GM18870 (cell line): ENCODE measurements around the gene KCNJ11.
"Not testable (repeated sequence)": the region's sequence is repeated elsewhere in the genome, so short reads cannot be mapped to it uniquely, and the experiment has no call there.

Experiments used
- ATAC-seq: cut with Tn5 transposase; IDR thresholded peaks from one replicate; pipeline ENCODE4 v1.9.1; 2021; ENCODE audit warnings: moderate library complexity; ENCODE audit not compliant: unreplicated experiment

Gene KCNJ11

DNA sequence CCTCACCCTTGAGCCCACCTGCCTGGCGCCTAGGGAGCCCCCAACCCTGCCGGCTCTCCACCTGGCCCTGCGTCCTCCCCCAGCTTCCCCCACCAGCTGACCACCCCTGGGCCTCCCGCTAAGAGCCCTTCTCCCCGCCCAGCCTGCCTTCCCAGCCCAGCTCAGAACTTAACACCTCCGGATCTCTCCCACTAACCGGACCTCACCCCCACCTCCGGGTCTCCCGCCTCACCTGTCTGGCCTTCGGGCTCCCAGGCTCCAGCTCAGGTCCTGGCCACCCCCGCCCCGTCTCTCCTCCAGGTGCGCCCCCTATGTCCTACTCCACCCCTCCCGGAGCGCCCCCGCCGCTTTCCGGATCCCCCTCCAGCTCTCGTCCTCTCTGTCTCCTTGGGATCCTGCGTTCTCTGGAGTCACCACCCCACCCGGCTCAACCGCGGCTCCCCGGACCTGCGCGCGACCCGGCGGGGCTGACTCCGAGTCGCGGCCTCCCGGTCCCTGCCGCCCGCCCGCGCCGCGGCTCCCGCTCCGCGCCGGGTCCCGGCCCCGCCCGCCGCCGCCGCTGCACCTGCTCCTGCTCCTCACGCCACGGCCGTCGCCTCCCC is at the start of gene KCNJ11:
Gene KCNJ11, minus strand, starts transcription at position 51 of the 602 bp plus-strand sequence. CDS start 568 bp downstream, outside the sequence.
- no peak for ATAC-seq

DNA sequence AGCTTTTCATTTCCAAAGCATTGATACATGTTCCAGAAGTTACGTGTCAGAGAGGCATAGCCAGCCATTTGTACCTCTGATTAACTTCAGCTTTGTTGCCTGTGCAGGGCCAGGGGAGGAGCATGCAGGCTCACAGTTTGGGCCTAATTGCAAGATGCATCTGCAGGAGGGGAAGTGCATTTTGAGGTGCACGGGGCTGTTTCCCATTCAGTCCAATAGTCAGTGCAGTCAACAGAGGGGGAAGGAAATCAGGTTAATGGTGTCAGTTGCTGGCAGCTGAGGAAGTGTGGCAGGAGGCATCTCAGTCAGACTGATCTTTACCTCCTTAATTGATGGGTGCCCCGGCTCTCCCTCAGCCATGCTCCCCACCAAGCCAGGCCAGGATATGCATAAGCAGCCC is 48.9 kb upstream of the KCNJ11 start:
- no peak for ATAC-seq

DNA sequence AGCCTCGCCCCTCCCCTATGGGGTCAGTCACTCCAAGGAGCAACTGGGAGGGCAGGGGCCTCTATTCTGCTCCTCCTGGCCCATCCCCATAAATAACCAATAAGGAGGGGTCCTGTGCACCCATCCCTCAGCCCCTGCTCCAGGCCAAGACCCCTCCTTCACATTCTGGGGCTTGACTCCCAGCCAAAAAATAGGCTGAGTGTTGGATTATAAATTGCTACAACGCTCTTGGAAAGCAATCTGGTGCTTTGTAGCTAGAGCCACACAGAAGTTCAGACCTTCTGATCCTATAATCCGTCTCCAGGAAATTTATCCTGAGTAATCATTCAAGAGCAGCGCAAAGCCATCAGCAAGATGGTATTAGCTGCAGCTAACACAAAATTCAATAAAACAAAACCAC is 45.6 kb upstream of the KCNJ11 start:
- no peak for ATAC-seq

DNA sequence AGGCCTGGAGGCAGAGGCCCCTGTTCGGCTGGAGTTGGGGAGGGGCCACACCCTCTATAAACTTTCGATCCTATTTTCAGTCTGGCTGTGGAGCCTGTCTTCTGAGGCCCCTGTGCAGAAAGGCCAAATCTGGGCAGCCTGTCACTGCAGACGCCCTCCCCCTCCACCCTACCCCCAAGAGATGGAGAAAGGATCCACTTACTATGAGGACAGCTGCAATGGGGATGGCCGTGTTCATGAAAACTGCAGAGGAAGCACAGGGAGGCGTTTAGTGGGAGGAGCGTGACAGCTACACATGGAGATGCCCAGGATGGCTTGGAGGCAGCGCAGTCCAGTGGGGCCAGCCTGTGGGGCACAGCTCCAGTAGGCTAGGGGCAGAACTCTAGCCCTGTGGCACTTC is 43.5 kb upstream of the KCNJ11 start:
- ATAC-seq, result no peak

DNA sequence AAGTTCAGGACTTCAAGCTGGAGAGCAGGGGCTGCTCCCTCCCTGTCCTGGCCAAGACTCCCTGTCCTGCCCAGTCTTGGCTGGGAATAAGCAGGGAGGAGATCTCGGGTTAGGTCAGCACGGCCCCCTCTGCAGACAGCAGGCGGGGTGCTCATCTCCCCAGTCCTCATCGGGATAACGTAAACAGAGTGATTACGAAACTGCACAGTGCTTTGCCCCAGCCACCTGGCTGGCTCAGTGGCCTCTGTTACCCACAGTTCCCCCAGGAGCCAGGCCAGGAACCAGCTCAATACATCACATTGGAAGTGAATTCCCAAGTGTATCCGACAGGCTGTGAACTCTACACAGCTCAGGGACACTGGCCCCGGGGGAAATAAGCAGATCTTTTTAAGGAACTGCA is 42.7 kb upstream of the KCNJ11 start:
- no peak for ATAC-seq

DNA sequence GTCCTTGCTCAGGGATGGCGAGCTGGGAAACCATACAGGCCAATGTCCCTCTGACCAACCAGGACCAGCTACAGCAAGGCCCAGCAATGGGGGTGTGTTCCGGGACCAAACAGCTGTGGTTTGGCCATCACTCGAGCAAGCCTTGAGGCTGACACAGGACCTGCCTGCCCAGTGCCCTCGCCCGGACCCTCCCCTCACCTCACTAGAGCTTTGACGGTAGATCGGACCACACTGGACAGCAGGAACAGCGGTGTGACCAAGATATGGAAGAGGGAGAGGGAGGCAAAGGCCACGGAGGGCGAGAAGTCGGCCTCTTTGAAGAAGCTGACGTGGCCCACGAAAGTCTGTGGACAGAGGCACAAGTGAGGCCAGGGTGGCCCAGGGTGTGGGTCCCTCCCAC is 42.2 kb upstream of the KCNJ11 start:
- no peak for ATAC-seq

DNA sequence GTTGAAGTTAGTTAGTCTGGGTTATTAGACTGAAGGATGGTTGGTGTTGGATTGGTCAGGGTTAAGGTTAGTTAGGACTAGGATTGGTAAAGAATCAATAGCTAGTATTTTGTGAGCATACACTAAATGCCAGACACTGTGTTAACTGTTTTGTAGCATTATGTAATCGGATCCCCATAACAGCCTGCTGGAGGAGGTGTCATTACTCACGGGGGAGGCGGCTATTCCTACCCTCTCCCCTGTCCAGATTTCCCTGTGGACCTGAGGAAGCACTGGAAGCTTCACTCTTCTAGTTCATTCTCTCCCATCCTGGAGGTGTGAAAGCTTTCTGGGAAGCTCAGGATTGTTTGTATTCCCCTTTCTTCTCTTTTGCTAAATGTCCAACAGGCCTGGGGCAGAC is 40.5 kb upstream of the KCNJ11 start:
- ATAC-seq, result no peak

DNA sequence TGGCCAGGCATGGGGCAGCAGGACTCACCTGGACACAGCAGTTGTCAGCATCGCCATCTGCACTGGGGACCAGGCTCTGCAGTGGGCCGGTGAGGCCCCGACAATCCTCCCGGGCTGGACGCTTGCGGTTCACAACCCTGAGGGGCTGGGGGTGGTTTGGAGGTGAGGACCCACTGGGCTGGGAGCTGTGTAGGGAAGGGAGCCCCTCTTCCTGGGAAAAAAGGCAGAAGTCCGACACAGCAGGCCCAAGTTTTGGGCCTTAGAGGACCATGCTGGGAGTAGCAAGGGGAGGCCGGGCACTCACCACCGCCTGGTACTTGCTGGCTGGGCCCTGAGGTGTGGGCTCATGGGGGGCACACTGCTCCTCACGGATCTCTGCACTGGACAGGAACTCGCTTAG is 39.8 kb upstream of the KCNJ11 start:
- no peak for ATAC-seq

DNA sequence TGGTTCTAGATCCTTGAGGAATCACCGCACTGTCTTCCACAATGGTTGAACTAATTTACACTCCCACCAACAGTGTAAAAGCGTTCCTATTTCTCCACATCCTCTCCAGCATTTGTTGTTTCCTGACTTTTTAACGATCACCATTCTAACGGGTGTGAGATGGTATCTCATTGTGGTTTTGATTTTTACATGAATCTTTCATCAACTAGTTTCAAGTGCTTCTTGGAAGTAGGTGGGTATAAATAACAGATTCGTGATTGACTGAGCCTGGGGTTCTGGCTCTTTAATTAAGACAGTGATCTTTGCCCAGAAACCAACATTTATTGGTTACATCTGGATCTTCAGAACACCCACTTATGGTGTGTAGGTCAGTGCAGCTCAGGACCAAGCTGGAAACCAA is 37.8 kb upstream of the KCNJ11 start:
- not testable (repeated sequence) for ATAC-seq

DNA sequence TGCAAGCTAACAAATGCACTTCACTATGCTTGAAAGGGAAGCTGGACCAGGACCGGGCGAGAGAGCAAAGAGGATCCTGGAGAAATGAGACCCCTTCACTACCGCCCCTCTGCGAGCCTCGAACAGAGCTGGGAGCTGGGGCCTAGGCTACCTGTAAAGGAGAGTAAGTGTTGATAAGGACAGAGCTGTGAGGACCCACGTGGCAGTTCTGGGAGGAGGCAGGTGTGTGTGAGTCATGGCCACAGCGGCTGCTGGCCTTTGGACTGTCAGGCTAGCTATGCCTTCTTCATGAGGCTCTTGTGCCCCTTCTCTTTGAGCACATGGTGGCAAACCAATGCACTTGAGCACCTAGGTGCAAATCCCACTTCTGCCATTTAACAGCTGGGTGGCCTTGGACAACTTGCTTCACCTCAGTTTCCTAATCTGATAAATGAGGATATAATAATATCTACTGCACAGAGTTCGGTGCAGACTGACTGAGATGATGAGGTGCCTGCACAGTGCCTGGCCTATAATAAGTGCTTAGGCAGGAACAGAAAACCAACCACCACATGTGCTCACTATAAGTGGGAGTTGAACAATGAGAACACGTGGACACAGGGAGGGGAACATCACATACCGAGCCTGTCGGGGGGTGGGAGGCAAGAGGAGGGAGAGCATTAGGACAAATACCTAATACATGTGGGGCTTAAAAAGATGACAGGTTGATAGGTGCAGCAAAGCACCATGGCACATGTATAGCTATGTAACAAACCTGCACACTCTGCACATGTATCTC is 35.3 kb upstream of the KCNJ11 start:
- no peak for ATAC-seq

DNA sequence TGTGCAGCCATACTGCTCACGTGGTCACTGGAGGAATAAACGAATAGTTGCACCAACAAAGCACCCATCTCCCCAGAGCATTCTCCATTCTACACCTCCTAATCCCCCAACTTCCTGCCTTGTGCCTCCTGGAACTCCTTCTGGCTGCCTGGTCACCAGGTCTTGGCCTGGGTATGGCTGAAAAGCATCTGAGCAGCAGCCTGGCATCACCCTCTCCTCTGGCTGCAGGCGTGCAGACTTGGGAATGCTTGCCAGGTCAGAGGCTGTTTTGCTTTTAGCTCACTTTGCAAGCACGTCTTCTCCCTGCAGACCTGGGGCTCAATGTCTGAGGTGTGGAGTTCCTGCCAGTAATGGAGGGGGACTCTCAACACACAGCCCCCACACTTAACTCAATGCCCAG is 33.3 kb upstream of the KCNJ11 start:
- ATAC-seq, result no peak

DNA sequence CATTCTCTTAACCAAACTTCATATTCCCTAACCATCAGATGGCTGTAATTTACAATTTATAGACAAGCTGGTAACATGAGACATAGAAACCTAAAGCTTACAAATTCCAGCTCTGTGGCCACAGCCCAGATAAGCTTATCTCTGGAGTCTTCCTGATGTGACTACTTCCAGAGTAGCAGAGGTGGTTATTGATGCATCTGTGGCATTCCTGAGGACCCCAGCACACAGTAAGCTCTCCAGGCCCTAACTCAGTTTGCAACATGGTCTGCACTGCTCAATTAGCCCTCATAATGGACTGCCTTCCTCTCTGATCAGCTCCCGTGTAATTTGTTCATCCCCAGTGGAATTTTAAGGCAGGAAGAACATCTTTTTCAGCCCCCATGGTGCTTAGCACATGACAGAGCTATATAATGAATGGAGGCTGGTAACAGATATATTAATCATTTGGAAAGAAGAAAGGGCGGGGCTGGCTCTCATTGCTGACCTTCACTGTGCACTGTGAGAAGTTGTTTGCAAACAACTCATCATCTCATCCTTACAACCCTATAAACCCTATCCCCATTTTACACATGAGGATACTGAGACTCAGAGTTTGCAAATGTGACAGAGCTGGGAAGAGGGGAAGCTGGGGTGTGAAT is 30.1 kb upstream of the KCNJ11 start:
- ATAC-seq, result no peak

DNA sequence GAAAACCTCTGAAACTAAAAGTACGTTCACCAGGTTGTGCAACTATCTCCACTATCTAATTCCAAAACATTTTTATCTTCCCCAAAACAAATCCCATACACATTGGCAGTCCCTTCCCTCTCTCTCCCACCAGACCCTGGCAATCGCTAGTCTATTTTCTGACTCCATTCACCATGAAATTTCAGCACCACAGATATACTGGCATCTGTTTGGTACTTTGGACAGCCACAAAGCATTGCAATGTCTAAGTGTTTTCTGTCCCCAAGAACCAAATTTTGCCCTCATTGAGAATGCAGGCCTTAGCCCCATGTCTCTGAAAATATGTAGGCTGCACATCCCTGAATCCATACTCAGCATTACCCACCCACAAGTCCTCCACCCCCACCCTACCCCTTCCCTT is 28.0 kb upstream of the KCNJ11 start:
- no peak for ATAC-seq

DNA sequence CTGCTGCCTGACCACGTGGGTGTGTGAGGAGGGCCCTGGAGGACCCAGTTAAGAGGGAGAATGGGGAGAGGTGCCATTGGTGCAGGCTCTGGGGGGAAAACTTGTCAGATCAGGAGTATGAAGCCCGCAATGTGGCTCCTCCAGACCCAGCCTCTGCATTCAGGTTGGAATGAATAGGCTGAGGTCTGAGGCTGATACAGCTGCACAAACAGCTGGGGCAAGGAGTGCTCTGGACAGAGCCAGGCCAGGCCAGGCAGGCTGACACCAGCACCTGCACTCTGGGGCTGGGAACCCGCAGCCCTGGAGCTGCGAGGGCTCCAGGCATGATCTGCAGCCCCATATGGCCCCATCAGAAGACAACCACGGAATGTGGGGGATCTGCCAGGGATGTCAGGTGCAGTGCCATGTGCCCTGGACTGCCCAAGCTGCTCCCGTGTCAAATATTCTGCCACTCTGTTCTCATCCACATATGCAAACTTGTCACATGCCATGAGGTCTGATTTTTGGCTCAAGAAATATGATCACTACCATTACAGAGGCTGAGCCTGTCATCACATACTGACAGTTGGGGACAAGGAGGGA is 27.2 kb upstream of the KCNJ11 start:
- ATAC-seq, result no peak

DNA sequence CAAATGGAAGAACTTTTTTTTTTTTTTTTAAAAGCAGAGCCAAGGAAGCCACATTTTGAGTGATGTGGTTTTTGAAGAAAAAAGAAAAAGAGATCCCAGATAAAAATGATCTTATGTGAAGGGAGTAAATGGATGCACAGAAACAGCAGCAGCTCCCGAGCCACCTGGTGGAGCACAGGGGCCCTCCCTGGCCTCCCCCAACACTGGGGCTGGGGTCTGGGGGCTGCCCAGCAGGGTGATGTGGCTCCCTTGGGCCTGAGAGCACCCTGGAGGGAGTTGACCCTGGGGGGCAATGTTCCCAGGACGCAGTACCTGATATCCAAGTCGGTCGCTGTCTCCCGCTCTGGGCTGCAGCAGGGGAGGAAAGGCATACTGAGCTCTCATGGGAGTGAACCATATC is 26.5 kb upstream of the KCNJ11 start:
- no peak for ATAC-seq

DNA sequence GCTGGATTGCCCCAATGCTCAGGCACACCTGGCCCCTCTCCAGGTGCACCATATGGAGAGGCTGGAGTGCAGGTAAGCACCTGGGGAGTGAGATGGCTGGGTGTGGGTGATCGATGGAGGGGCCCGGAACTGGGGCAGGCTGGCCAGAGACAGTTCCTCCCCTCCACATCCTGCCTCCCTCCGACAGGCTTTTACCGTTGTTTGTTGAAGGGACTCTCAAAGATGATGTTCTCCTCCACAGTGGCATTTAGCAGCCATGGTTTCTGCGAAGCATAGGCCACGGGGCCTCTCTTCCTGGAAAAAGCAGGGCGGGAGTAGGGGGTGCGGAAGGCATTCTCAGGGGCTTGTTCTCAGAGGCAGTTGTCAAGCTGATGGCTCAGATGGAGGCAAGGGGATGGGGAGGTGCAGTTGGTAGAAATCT is 25.9 kb upstream of the KCNJ11 start:
- ATAC-seq, result no peak

DNA sequence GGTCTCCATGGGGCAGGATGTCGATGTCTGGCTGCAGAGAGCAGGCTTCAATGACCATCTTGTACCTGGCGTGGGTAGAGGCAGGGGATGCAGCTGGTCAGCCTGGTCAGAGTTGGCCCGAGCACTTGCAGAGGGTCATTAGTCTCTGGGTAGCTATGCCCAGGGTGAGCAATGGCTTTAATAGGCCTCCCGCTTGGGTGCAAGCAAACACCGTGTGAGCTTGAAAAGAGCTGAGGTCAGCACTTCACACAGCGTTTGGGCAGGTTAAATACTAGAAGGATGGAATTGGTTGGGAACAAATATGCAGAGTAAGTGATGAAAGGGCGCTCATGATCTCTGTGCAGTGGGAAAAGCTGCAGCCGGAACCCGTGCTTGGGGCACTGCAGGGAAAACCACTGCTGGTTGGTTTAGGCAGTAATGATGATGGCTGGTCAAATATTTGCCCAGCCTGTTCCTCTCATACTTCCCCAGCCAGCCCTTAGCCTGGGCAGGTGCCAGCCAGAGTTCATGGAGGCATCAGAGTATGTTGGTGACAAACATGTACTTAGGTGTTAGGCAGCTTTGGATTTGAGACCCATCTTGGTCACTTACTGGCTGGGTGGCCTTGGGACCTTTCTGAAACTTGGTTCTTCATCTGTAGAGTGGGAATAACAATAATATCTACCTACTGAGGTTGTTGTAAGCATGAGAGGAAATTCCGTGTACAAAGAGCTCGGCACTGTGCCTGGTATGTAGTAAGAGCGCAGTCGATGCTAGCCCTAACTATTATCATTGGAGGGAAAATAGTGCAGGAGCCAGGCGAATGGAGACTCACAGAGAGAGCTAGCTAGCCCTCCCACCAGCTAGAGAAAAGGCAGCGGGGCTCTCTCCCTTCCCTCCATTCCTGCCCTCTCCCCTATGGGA is 25.2 kb upstream of the KCNJ11 start:
- ATAC-seq, result no peak

DNA sequence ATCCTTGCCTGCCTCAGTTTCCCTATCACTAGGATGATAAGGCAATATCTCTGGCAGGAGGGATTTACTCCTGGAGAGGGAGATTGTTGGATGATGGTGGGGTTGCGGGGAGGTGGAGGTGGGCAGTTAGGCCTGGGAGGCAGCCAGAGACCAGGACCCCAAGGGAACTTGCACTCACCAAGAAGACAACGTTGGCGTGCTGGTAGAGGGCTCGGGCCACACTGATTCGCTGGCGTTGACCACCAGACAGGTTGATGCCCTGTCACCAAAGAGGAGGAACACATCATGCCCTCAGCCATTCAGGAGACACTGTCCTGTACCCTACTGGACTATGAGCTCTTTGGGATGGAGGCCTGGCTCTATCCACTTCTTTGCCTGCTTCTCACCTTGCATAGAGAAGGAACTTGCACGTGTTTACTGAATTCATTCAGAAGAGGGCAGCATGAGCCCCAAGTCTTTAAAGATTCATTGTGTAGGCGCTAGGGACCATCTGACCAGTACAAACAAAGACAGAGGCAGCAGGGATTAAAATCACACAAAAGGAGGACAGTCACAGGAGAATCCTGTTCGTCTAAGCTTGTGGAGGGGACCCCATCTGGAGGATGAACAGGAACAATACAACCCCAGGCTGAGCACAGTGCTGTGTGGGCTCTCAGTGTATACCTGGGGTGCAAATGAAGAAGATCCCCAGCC is 24.2 kb upstream of the KCNJ11 start:
- ATAC-seq, result no peak

DNA sequence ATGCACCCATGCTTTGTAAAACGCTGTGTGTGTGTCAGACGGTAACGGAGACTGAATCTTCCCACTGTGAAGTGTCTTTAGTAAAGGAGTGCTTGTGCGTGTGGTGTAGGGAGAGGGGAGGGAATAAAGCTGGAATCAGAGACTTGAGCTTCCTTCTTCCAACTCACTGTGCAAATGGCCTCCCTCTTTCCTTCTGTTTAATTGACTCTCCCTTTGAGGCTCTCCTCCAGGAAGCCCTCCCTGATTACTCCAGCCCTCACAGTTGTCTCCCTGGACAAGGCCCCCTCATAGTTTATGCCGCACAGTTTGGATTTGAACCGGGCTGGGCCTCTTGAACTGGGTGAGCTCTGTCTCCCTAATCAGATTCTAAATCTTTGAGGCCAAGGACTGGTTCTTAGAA is 23.0 kb upstream of the KCNJ11 start:
- ATAC-seq, result no peak
